IMR-90 (cell line): ENCODE data around the gene SLC46A2.

Source experiments
- POLR2A ChIP-seq: IDR thresholded peaks from 2 replicates; pipeline ENCODE4 v1.6.1; 2012; ENCODE audit warnings: mild to moderate bottlenecking, low read depth, low read length
- RAD21 ChIP-seq: IDR thresholded peaks from 2 replicates; pipeline ENCODE4 v1.6.1; 2012; ENCODE audit warnings: low read length, improper control_type of control experiment
- RFX5 ChIP-seq: IDR thresholded peaks from 2 replicates; pipeline ENCODE4 v1.8.0; 2012; ENCODE audit warnings: low read depth, mild to moderate bottlenecking, low read length, moderate library complexity

GRCh38 chr9:112836394-112836793, 54.3 kb downstream of the SLC46A2 start:
- TF ChIP-seq RFX5: no peak
- no peak for TF ChIP-seq POLR2A
- TF ChIP-seq RAD21: no peak
